ENCODE results near the gene FBL. TPM values are rescaled to one million over a fixed set of nuclear protein-coding genes. Genes with fewer than 3 reads are reported as not detected.
"Not testable (repeated sequence)": the region's sequence is repeated elsewhere in the genome, so short reads cannot be mapped to it uniquely, and the experiment has no call there.

Gene FBL
- total RNA-seq = 104 and 146 TPM in 2 replicates

- peak; percentile 92 to 94 for DNase-seq (ENCODE audit: low read depth in 2 of 2)
Observed at GRCh38 chr19:39845933-39846677, at the start of gene FBL. TSS of gene FBL (minus strand) at chr19:39846379. CDS start at chr19:39846300, 79 bp downstream.

DNA sequence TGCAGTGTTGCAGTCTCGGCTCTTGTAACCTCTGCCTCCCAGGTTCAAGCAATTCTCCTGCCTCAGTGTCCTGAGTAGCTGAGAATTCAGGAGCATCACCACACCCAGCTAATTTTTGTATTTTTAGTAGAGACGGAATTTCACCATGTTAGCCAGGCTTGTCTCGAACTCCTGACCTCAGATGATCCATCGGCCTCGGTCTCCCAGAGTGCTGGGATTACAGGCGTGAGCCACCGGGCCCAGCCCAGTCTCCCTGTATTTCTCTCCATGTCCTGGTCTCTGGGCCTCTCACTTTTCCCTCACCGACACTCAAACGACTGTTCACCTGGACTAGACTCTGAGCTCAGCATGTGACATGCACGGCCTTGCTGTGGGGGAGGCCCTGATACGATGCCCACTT lies 48.9 kb upstream of the FBL start:
- DNase-seq (ENCODE audit: low read depth in 2 of 2) = not testable (repeated sequence)

- DNase-seq (ENCODE audit: low read depth in 2 of 2) = not testable (repeated sequence)
Observed at GRCh38 chr19:39894236-39894606, 48.0 kb upstream of the FBL start.

DNA sequence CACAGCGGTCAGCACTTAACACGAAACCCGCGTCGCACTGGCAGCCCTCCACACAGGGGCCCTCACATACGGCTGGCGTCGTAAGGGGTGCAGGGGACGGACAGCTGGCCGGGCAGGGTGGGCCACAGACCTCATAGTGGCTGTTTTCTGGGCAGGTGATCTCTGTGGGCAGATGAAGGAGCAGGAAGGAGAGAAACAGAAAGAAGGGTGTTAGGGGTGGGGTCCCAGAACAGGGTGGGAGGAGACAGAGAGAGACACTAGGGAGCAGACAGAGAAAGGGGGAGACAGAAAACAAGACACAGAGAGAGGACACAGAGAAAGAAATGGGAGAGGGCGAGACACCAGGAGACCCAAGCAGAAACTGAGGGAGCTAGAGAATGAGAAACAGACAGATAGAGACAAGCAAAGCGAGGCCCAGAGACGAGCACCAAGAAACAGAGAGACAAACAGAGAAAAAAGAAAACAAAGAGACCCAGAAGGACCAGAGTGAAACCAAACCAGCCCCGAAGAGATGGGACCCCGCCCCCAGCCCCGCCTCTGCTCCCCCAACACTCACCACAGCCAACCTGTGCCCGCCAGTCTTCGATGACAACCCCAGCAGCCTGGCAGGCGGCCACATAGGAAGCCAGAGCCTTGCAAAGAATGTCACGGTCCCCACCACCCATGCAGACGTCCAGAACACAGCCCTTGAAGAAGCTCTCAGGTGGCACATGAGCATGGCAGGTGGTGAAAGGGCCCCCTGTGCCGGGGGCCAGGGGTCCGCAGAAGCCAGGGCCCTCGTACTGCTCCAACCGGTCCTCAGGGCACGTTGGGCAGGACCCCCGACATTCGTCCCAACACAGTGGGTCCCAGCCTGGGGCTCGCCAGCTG lies 47.4 kb upstream of the FBL start:
- DNase-seq (ENCODE audit: low read depth in 2 of 2) = not testable (repeated sequence)

DNA sequence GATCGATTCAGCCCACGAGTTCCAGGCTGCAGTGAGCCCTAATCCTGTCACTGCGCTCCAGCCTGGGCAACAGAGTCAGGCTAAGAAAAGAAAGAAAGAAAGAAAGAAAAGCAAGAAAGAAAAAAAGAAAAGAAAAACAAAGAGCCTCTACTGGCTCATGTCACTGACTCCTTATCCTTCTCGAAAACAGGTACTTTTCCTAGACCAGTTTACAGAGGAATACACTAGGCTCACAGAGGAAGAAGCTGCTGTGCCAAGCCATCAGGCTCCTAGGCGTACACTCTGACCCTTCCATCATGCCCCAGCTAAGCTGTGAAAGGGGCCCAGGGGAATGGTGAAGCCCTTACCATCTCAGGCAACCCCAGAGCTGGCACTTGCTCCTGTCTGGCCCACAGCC lies 46.3 kb upstream of the FBL start:
- not testable (repeated sequence) for DNase-seq (ENCODE audit: low read depth in 2 of 2)

DNA sequence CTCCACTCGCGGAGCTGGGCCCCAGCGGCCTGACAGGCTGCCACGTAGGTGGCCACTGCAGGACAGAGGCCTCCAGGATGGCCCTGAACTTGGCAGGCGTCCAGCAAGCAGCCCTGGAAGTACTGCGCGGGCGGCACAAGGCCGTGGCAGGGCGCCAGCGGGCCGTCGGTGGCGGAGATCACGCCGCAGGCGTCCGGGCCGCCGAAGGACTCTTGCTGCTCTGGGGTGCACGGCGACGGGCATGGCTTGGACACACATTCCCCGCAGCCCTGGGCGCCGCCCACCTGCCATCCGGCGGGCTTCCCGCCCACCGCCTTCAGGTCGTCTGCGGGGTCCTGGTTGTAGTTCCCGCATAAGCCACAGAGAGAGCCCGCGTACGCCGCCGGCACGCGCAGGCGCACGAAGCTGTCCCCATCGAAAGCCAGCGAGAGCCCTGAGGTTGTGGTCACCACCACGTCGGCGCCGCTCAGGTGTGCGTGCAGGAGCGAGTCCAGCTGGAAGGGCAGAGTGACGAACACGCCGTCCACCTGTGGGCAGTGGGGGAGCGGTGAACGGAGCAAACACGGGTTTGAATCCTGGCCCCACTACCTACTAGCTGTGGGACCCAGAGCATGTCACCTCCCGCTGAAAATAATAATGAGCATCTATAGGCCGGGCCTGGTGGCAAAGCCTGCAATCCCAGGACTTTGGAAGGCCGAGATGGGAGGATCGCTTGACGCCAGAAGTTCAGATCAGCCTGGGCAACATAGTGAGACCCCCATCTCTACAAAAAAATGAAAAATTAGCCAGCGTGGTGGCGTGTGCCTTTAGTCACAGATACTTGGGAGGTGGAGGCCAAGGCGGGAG lies 45.7 kb upstream of the FBL start:
- DNase-seq (ENCODE audit: low read depth in 2 of 2) = peak; percentile 23 to 47

- no peak for DNase-seq (ENCODE audit: low read depth in 2 of 2)
Observed at GRCh38 chr19:39890755-39891551, 44.8 kb upstream of the FBL start.

GRCh38 chr19:39889872-39890754 lies 43.9 kb upstream of the FBL start:
- not testable (repeated sequence) for DNase-seq (ENCODE audit: low read depth in 2 of 2)

DNA sequence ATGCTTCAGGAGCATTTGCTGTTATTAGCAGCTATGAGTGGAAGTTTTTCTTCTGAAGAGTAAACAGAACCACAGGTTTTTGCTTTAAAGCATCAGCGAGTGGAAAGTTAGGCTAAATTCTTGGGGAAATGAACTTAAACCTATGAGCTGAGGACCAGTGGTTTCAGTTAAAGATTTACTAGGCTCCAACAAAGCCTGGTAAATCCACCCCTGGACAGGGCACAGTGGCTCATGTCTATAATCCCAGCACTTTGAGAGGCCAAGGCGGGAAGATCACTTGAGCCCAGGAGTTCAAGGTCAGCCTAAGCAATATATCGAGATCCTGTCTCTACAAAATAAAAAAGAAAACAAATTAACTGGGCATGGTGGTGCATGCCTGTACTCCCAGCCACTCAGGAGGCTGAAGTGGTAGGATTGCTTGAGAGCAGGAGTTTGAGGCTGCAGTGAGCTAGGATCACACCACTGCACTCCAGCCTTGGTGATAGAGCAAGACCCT lies 41.3 kb upstream of the FBL start:
- DNase-seq (ENCODE audit: low read depth in 2 of 2) = not testable (repeated sequence)

DNA sequence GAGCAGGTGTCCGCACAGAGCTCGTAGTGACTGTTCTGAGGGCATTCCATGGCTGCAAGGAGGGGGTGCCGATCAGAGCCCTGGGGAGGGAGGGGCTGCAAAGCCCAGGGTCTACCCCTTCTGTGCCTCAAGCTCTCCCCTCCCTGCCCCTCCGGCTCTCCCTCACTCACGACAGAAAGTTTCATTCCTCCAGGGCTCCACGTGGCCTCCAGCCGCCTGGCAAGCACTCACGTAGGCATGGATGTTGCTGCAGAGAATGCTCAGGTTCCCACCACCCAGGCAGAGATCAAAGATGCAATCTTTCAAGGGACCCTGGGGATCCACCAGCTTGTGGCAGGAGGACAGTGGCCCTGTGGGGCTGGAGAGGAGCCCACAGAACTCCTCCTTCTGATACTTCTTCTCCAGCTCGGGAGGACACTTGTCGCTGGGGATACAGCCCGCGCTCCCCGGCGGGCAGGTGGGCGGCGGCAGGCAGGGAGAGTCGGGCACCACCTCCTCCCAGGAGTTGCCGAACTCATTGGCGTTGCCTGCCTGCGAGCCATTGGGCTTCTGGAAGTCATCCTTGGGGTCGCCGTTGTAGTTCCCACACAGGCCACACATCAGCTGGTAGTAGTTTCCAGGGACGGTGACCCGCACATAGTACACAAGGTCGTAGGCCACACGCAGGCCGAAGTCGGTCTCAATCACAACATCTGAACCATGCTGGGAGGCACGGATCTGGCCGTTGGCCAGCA lies 39.8 kb upstream of the FBL start:
- not testable (repeated sequence) for DNase-seq (ENCODE audit: low read depth in 2 of 2)

GRCh38 chr19:39884721-39885120 lies 38.5 kb upstream of the FBL start:
- not testable (repeated sequence) for DNase-seq (ENCODE audit: low read depth in 2 of 2)

DNA sequence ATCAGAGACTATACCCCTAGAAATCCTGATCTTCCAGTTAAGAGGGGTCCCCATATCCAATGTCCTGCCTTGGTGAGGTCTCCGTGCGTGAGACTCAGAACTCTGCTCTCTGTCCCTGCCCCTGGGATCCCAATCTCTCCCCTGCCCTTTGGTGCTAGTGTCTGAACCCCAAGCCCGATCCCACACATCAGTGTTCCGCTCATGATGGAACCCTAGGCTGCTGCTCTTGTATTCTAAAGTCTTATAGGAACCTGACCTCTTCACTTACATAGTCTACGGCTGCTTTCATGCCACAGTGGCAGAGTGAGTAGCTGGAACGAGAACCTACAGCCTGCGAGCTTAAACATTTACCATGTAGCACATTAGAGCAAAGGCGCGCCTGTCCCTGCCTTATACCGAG lies 36.5 kb upstream of the FBL start:
- not testable (repeated sequence) for DNase-seq (ENCODE audit: low read depth in 2 of 2)

GRCh38 chr19:39881495-39882110 lies 35.4 kb upstream of the FBL start:
- peak; percentile 17 to 32 for DNase-seq (ENCODE audit: low read depth in 2 of 2)

DNA sequence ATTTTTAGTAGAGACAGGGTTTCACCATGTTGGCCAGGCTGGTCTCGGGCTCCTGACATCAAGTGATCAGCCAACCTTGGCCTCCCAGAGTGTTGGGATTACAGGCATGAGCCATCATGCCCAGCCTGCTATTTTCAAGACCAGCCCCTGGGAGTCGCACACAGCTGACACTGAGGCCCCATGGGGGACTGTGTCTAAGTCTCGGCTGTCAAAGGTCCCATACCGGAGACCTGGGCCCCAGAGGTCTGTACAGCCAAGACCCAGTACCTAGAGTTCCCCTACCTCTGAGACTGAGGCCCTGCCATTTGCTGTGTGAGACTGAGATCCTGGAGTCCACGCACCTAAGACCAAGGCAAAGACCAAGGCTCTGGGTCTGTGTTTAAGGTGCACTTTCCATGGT lies 34.1 kb upstream of the FBL start:
- not testable (repeated sequence) for DNase-seq (ENCODE audit: low read depth in 2 of 2)

DNA sequence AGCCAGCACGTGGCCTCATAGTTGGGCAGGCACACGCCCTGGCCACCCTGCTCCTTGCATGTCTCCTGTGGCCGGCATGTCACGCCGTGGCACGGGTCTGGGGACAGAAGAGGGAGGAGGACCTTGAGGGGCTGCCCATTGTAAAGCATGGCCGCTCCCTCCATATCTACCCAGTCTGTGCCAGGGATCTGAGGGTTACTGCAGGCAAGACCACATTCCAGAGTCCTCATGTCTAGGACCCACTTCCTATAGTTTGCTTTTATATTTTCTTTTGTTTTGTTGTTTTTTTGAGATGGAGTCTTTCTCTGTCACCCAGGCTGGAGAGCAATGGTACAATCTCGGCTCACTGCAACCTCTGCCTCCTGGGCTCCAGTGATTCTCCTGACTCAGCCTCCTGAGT lies 33.6 kb upstream of the FBL start:
- not testable (repeated sequence) for DNase-seq (ENCODE audit: low read depth in 2 of 2)

DNA sequence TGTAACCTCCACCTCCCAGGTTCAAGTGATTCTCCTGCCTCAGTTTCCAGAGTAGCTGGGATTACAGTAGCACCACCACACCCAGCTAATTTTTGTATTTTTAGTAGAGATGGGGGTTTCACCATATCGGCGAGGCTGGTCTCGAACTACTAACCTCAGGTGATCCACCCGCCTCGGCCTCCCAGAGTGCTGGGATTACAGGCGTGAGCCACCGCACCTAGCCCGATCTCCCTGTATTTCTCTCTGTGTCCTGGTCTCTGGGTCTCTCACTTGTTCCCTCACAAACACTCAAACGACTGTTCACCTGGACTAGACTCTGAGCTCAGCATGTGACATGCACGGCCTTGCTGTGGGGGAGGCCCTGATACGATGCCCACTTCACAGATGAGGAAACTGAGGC lies 32.7 kb upstream of the FBL start:
- DNase-seq (ENCODE audit: low read depth in 2 of 2) = not testable (repeated sequence)

DNA sequence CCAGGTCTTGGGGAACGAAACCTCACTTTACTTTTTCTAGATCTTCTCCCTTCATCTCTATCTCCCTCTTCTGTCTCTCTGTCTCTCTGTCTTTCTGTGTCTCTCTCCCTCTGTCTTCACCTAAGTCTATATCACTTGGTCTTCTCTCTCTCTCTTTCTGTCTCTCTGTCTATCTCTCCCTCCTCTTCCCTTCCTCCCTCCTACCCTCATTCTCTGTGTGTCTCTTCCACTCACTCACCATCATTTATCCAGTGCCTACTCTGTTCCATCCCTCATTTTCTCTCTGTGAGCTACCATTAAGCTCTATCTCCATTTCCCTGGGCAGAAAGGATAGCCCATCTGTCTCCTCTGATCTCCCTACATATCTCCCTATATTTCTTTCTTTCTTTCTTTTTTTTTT lies 32.2 kb upstream of the FBL start:
- DNase-seq (ENCODE audit: low read depth in 2 of 2) = no peak

DNA sequence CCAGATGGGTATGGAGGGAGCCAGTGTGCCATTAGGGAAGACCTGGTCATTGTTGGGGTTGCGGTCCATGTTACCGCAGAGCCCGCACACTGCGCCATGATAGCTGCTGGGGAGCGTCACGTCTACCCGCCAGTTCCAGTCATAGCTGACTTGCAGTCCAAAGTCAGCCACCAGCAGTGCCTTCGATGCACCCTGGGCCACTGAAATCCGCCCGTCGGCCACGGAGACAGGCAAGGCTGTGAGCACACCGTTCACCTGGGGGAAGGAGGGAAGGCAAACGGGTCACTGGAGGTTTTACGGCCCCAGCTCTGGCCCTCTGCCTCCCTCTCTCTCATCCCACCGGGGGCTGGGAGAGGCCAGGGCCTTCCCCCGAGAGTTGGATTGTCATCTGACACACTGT lies 31.8 kb upstream of the FBL start:
- not testable (repeated sequence) for DNase-seq (ENCODE audit: low read depth in 2 of 2)
